Endothelial cell of hepatic sinusoid (primary cell): ENCODE results near the gene SLC16A5.
"Not testable (repeated sequence)": the region's sequence is repeated elsewhere in the genome, so short reads cannot be mapped to it uniquely, and the experiment has no call there.

Experiments
- in situ Hi-C: cut with HindIII; loops from 2 replicates; pipeline ENCODE4 v1.10.0; 2017; ENCODE audit warnings: low sequenced_read_pairs

SLC16A5 gene

GRCh38 chr17:75087558-75088453 is at the start of gene SLC16A5:
SLC16A5 (plus strand) TSS chr17:75087954; CDS start chr17:75093637, 5,683 bp downstream.
- in situ Hi-C loops: no loop called here

- in situ Hi-C loops: no loop called here
Measured at GRCh38 chr17:75039238-75039637, 48.5 kb upstream of the SLC16A5 start.

- in situ Hi-C loops: loop anchor here (5.0 kb wide), 1 partner anchor 96 kb away; no protein-coding TSS in a partner anchor
Measured at GRCh38 chr17:75041656-75042280, 46.0 kb upstream of the SLC16A5 start.

- in situ Hi-C loops: loop anchor here (5.0 kb wide), 1 partner anchor 94 kb away; no protein-coding TSS in a partner anchor
Measured at GRCh38 chr17:75043789-75044188, 44.0 kb upstream of the SLC16A5 start.

GRCh38 chr17:75044716-75045115 is 43.0 kb upstream of the SLC16A5 start:
- in situ Hi-C loops: loop anchor here (5.0 kb wide), 1 partner anchor 93 kb away; no protein-coding TSS in a partner anchor

GRCh38 chr17:75045946-75046406 is 41.8 kb upstream of the SLC16A5 start:
- in situ Hi-C loops: not testable (repeated sequence)

- in situ Hi-C loops: no loop called here
Measured at GRCh38 chr17:75046407-75047289, 41.1 kb upstream of the SLC16A5 start, which contains the start of the genes ATP5PD and KCTD2. ATP5PD (minus strand) TSS chr17:75046969; CDS start chr17:75042650, 4,319 bp downstream. KCTD2 (plus strand) TSS chr17:75047225; CDS start chr17:75047251, 26 bp downstream.

- in situ Hi-C loops: no loop called here
Measured at GRCh38 chr17:75047398-75048098, 40.2 kb upstream of the SLC16A5 start.

- in situ Hi-C loops: no loop called here
Measured at GRCh38 chr17:75048249-75048878, 39.4 kb upstream of the SLC16A5 start.

GRCh38 chr17:75049057-75049456 is 38.7 kb upstream of the SLC16A5 start:
- in situ Hi-C loops: no loop called here

- in situ Hi-C loops: loop anchor here (5.0 kb wide), 1 partner anchor 68 kb away; no protein-coding TSS in a partner anchor
Measured at GRCh38 chr17:75049706-75050105, 38.0 kb upstream of the SLC16A5 start.

GRCh38 chr17:75051941-75052340 is 35.8 kb upstream of the SLC16A5 start:
- in situ Hi-C loops: loop anchor here (5.0 kb wide), 1 partner anchor 65 kb away; no protein-coding TSS in a partner anchor

- in situ Hi-C loops: no loop called here
Measured at GRCh38 chr17:75059369-75060345, 28.1 kb upstream of the SLC16A5 start.

- in situ Hi-C loops: no loop called here
Measured at GRCh38 chr17:75060434-75061054, 27.2 kb upstream of the SLC16A5 start.

- in situ Hi-C loops: no loop called here
Measured at GRCh38 chr17:75061055-75061438, 26.7 kb upstream of the SLC16A5 start.

- in situ Hi-C loops: no loop called here
Measured at GRCh38 chr17:75061618-75062017, 26.1 kb upstream of the SLC16A5 start.

GRCh38 chr17:75063201-75063600 is 24.6 kb upstream of the SLC16A5 start:
- in situ Hi-C loops: no loop called here

- in situ Hi-C loops: no loop called here
Measured at GRCh38 chr17:75063626-75064025, 24.1 kb upstream of the SLC16A5 start.
